Astrocyte of the spinal cord (primary cell): ENCODE measurements around the gene GPHN.
A peak's percentile ranks its signal among the peaks of the same experiment; 100 is the strongest.

Experiments
- DNase-seq: peaks from one replicate; pipeline ENCODE4 v3.0.0; 2011; ENCODE audit warnings: low read depth, low spot score
- H3K4me3 ChIP-seq: 2 replicates; pipeline ENCODE4 v1.5.1; 2011; ENCODE audit warnings: low read depth, mild to moderate bottlenecking, low read length, moderate library complexity
- in situ Hi-C: cut with HindIII; loops from 2 replicates; pipeline ENCODE4 v1.10.0; 2017; ENCODE audit warnings: low sequenced_read_pairs
- TF ChIP-seq, protein P1 (sequence below): IDR thresholded peaks from 2 replicates; pipeline ENCODE4 v1.5.1; 2012; ENCODE audit warnings: low read depth, mild to moderate bottlenecking, low read length, inconsistent platforms

GPHN gene

DNA sequence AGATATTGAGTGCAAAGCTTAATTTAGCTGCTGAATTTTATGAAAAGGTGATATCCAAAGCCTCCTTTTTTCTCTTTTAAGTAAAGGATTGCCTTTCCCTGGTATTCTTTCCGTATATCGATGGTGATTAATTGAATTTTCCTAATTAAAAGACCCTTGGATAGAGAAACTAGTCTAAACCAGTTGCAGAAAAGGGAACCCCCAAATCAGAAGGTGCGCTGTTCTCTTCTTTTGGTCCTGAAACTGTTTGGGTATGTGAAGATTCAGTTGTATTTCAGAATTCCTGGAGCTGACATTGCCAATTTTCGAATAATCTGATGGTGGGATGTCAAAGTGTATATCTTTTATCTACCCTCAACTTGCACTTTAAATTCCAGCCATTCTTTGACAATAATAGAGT lies 1.9 kb downstream of the GPHN start:
- TF ChIP-seq, protein P1, sequence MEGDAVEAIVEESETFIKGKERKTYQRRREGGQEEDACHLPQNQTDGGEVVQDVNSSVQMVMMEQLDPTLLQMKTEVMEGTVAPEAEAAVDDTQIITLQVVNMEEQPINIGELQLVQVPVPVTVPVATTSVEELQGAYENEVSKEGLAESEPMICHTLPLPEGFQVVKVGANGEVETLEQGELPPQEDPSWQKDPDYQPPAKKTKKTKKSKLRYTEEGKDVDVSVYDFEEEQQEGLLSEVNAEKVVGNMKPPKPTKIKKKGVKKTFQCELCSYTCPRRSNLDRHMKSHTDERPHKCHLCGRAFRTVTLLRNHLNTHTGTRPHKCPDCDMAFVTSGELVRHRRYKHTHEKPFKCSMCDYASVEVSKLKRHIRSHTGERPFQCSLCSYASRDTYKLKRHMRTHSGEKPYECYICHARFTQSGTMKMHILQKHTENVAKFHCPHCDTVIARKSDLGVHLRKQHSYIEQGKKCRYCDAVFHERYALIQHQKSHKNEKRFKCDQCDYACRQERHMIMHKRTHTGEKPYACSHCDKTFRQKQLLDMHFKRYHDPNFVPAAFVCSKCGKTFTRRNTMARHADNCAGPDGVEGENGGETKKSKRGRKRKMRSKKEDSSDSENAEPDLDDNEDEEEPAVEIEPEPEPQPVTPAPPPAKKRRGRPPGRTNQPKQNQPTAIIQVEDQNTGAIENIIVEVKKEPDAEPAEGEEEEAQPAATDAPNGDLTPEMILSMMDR = no peak
- peak overlapping the region; percentile 86 for H3K4me3 ChIP-seq
- in situ Hi-C loops = no loop called here
- DNase-seq = no peak

DNA sequence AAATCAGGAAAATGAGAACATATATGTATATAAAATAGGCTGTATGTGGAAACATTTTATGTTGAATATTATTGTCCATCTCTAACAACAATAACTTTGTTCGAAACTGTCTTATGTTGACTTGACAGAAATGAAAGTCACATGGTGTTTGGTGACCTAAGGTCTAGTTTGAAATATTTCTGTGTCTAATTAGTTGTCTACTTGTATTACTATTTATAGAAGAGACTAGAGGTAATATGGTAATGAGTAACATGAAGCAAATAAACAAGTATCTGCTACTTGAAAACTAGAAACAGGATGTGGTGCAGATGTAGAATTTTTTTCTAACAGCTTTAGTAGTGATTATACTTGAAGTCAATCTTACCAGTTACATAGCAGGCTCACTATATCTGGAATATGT lies 3.9 kb downstream of the GPHN start:
- TF ChIP-seq, protein P1 = no peak
- in situ Hi-C loops = no loop called here
- no peak for DNase-seq
- H3K4me3 ChIP-seq = no peak overlapping the region

DNA sequence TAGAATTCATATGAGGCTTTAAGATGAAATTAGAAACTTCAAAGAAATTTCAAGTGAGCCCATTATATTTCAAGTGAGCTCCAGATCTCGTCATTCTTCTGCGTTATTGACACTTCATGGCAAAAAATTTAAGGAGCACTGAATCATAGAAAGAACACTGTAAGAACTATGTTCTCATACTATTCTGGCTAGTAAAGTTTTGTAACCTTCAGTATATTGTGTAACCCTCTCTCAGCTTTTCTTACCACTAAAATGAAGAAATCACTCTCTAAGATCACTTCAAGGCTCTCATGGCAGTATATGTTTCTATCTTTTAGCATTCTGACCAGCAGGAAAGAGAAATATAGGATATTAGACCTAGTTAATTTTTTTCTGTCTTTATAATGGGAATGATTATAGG lies 6.3 kb downstream of the GPHN start:
- H3K4me3 ChIP-seq = no peak overlapping the region
- DNase-seq = no peak
- in situ Hi-C loops = no loop called here
- TF ChIP-seq, protein P1 = no peak

DNA sequence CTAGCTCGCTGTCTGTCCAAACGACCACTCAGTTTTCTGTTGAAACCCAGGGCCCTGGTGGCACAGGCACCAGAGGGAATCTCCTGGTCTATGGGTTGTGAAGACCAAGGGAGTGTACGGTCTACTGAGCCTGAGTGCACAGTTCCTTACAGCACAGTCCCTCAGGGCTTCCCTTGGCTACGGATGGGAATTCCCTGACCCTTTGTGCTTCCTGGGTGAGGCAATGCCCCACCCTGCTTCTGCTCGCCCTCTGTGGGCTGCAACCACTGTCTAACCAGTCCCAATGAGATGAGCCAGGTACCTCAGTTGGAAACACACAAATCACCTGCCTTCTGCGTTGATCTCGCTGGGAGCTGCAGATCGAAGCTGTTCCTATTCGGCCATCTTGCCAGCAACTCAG lies 22.6 kb downstream of the GPHN start:
- no peak for DNase-seq
- TF ChIP-seq, protein P1 = no peak
- H3K4me3 ChIP-seq = no peak overlapping the region
- in situ Hi-C loops = no loop called here

DNA sequence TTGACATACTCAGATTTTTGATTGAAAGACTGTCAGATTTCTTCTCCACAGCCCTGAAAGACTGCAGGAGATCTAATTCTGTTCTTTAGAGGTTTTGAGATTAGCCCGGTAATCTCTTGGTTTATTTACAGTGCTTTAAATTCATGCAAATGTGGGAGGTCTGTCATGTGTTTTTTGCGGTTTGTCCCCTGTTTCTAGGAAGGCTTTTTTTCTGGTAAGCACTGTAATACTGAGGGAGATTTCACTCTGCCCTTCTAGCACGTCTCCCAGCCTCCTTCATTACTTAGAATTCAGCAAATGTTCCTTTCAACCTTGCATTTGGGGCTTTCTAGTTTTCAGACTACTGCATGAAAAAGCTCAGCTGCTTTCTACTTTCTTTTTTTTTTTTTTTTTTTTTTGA lies 31.1 kb downstream of the GPHN start:
- TF ChIP-seq, protein P1 = no peak
- no peak for DNase-seq
- in situ Hi-C loops = no loop called here
- H3K4me3 ChIP-seq = no peak overlapping the region

DNA sequence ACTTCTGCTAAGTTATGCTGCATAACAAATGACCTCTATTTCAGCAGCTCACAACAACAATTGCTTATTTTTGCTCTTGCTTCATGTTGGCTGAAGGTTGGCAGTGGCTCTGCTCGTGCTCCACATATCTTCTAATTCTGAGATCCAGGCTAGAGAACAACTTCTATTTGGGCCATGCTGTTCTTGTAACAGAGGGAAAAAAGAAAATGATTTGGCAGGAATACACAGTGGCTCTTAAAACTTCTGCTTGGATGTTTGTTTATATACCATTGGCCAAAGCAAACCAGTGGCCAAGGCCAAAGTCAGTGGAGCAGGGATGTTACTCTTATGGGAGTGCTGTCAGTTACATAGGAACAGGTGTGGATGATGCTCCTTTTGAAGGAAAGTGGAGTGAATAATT lies 32.1 kb downstream of the GPHN start:
- in situ Hi-C loops = no loop called here
- no peak overlapping the region for H3K4me3 ChIP-seq
- TF ChIP-seq, protein P1 = no peak
- DNase-seq = no peak

DNA sequence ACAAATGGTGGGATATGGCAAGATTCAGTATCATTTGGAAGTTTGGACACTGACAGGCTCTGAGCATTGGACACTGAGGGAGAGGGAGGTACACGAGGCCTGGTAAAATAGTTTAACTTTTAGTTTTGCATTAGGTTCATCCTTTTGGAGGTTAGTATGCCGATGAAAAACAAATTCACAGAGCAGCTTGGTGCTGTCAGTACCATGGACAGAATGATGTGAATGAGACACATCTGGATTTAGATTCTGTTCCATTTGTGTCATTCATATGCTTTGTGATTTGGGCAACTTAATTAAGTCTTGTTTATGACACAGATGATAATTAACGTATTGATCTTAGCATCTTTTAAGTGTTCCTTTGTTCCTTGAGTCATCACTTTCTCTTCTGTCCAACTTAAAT lies 33.7 kb downstream of the GPHN start:
- in situ Hi-C loops = no loop called here
- H3K4me3 ChIP-seq = no peak overlapping the region
- DNase-seq = no peak
- TF ChIP-seq, protein P1 = no peak
